Gastroesophageal sphincter (tissue), 4 donors: Measurements from ENCODE around the gene PEPD. TPM values are rescaled to one million over a fixed set of nuclear protein-coding genes. Genes with fewer than 3 reads are reported as not detected.

ENCODE experiments used
- ATAC-seq: fragments of 150-250 bp; one replicate; pipeline ENCODE4 v1.9.1; 2016; ENCODE audit warnings: mild to moderate bottlenecking, moderate library complexity
- H3K27ac ChIP-seq, 4 donors: fragments of 200-600 bp; sonication (generic) in 3 of 4; 1 replicate in 3 of 4; 2 replicates in 1 of 4; pipeline ENCODE4 v1.5.1; 2016 to 2019
- H3K27me3 ChIP-seq: fragments of 200-600 bp; sonication (generic); one replicate; pipeline ENCODE4 v1.5.1; 2019
- H3K36me3 ChIP-seq, 2 donors: fragments of 200-600 bp; sonication (generic); one replicate each; pipeline ENCODE4 v1.5.1; 2019; ENCODE audit warnings: control low read depth in 1 of 2
- H3K4me1 ChIP-seq, 3 donors: fragments of 200-600 bp; sonication (generic); 1 replicate in 2 of 3; 2 replicates in 1 of 3; pipeline ENCODE4 v1.5.1; 2016 to 2019; ENCODE audit warnings: control low read depth in 2 of 3
- H3K4me3 ChIP-seq, 2 donors: fragments of 200-600 bp; sonication (generic); one replicate each; pipeline ENCODE4 v1.5.1; 2019; ENCODE audit warnings: mild to moderate bottlenecking in 1 of 2, moderate library complexity in 1 of 2
- H3K9me3 ChIP-seq, 3 donors: fragments of 200-600 bp; sonication (generic); one replicate each; pipeline ENCODE4 v1.5.1; 2017 to 2019; ENCODE audit warnings: control low read depth in 2 of 3
- CTCF ChIP-seq, 4 experiments: fragments of 200-600 bp in 2 of 4; fragments of 450-650 bp in 2 of 4; sonication (generic) in 1 of 4; IDR thresholded peaks; one replicate each; pipeline ENCODE4 v1.5.1; 2017 to 2019; ENCODE audit warnings: antibody characterized with exemption in 4 of 4, mild to moderate bottlenecking in 2 of 4, moderate library complexity in 2 of 4
- EP300 ChIP-seq: sonication (generic); formaldehyde crosslinking; IDR thresholded peaks from one replicate; pipeline ENCODE4 v1.6.1; 2017; ENCODE audit warnings: antibody characterized with exemption, mild to moderate bottlenecking
- POLR2A ChIP-seq, 2 donors: fragments of 450-650 bp; IDR thresholded peaks; one replicate each; pipeline ENCODE4 v1.6.1; 2017; ENCODE audit warnings: antibody characterized with exemption in 2 of 2, mild to moderate bottlenecking in 2 of 2, moderate library complexity in 1 of 2
- POLR2AphosphoS5 ChIP-seq: sonication (generic); formaldehyde crosslinking; IDR thresholded peaks from one replicate; pipeline ENCODE4 v1.6.1; 2017; ENCODE audit warnings: antibody characterized with exemption
- WGBS, 2 donors: methylation state at CpG; one replicate each; pipeline ENCODE4 v1.1.5; 2018; ENCODE audit warnings: low coverage in 1 of 2; 5-methylcytosine and 5-hydroxymethylcytosine counted together
- total RNA-seq, 4 donors: library from RNA; depleted of rRNA; stranded (reverse); fragments of >200 nt; gene quantifications; one replicate each; pipeline ENCODE4 v1.1.0, GENCODE V29; 2016

PEPD gene
- total RNA-seq, 4 donors from 2014 or later: 61.3 to 77.7 (median 69.6) TPM

GRCh38 chr19:33408538-33409434 lies 112.8 kb downstream of the PEPD start:
- 81 to 92% methylated on average over 5 to 9 of the region's 18 CpGs for WGBS, 2 donors
- Histone ChIP-seq H3K27ac (no peak overlapping the region), H3K36me3 (peaks cover 0 to 65% of the 10 kb centered on the region in 2 donors), H3K4me3 (no peak overlapping the region), H3K9me3 (no peaks in the 10 kb centered on the region), H3K27me3 (no peaks in the 10 kb centered on the region), H3K4me1 (peaks cover 0 to 31% (median 3%) of the 10 kb centered on the region in 3 donors)
- ATAC-seq: no peak
- TF ChIP-seq CTCF (IDR thresholded peaks at IDR 0.05) (no peak), EP300 (no peak), POLR2A (IDR thresholded peaks at IDR 0.05) (no peak), POLR2AphosphoS5 (no peak)

- Histone ChIP-seq H3K27ac (no peak overlapping the region), H3K27me3 (no peaks in the 10 kb centered on the region), H3K36me3 (peaks cover 0 to 63% of the 10 kb centered on the region in 2 donors), H3K4me1 (peaks cover 0 to 31% (median 3%) of the 10 kb centered on the region in 3 donors), H3K9me3 (no peaks in the 10 kb centered on the region), H3K4me3 (no peak overlapping the region)
- ATAC-seq: no peak
- TF ChIP-seq EP300: no peak
- WGBS, 2 donors: 90% methylated on average over 2 of the region's 13 CpGs; no CpG with 5 or more reads in 1 of the 2 donors
Observed at GRCh38 chr19:33408116-33408515, 113.5 kb downstream of the PEPD start.

- Histone ChIP-seq H3K4me3 (no peak overlapping the region), H3K9me3 (no peaks in the 10 kb centered on the region), H3K27me3 (no peaks in the 10 kb centered on the region), H3K4me1 (peaks cover 0 to 31% (median 3%) of the 10 kb centered on the region in 3 donors), H3K36me3 (peaks cover 0 to 59% of the 10 kb centered on the region in 2 donors), H3K27ac (no peak overlapping the region)
- TF ChIP-seq CTCF (IDR thresholded peaks at IDR 0.05) (no peak), EP300 (no peak), POLR2AphosphoS5 (no peak), POLR2A (IDR thresholded peaks at IDR 0.05) (no peak)
- 100% methylated on average over 2 of the region's 12 CpGs; no CpG with 5 or more reads in 1 of the 2 donors for WGBS, 2 donors
- no peak for ATAC-seq
Observed at GRCh38 chr19:33407716-33408115, 113.9 kb downstream of the PEPD start.

GRCh38 chr19:33407140-33407551 lies 114.4 kb downstream of the PEPD start:
- H3K9me3 ChIP-seq: no peaks in the 10 kb centered on the region
- H3K36me3 ChIP-seq: peaks cover 0 to 57% of the 10 kb centered on the region in 2 donors
- H3K27me3 ChIP-seq: no peaks in the 10 kb centered on the region
- no peak overlapping the region for H3K27ac ChIP-seq
- peak; percentile 4 for ATAC-seq
- 54% methylated on average over 3 of the region's 9 CpGs; no CpG with 5 or more reads in 1 of the 2 donors for WGBS, 2 donors
- H3K4me3 ChIP-seq: no peak overlapping the region
- TF ChIP-seq CTCF (IDR thresholded peaks at IDR 0.05): no peak
- peaks cover 0 to 31% (median 3%) of the 10 kb centered on the region in 3 donors for H3K4me1 ChIP-seq

GRCh38 chr19:33406521-33407139 lies 115.0 kb downstream of the PEPD start:
- H3K27me3 ChIP-seq: no peaks in the 10 kb centered on the region
- peak; percentile 35 for ATAC-seq
- peaks cover 0 to 31% (median 3%) of the 10 kb centered on the region in 3 donors for H3K4me1 ChIP-seq
- 100% methylated on average over 1 of the region's 13 CpGs; no CpG with 5 or more reads in 1 of the 2 donors for WGBS, 2 donors
- TF ChIP-seq CTCF (IDR thresholded peaks at IDR 0.05) (peak in 3 of 4 experiments; percentile 90 to 97 (median 96)), POLR2A (IDR thresholded peaks at IDR 0.05) (no peak)
- no peak overlapping the region for H3K27ac ChIP-seq
- no peak overlapping the region for H3K4me3 ChIP-seq
- H3K9me3 ChIP-seq: no peaks in the 10 kb centered on the region
- peaks cover 0 to 53% of the 10 kb centered on the region in 2 donors for H3K36me3 ChIP-seq
